HL-60 (cell line): Measurements from ENCODE around the gene PRLR.
"Not testable (repeated sequence)": the region's sequence is repeated elsewhere in the genome, so short reads cannot be mapped to it uniquely, and the experiment has no call there.

Source experiments
- DNase-seq, 2 experiments: peaks; one replicate each; pipeline ENCODE4 v3.0.0-alpha.2; 2010 to 2020; ENCODE audit warnings: low read depth in 1 of 2, low spot score in 1 of 2
- H3K27ac ChIP-seq: fragments of 250-450 bp; sonication (Bioruptor Pico); replicated peaks from 2 replicates; pipeline ENCODE4 v1.5.1; 2020; ENCODE audit warnings: mild to moderate bottlenecking, moderate library complexity
- H3K27me3 ChIP-seq: fragments of 250-450 bp; sonication (Bioruptor Pico); 2 replicates; pipeline ENCODE4 v1.5.1; 2021; ENCODE audit warnings: mild to moderate bottlenecking, moderate library complexity; ENCODE audit not compliant: insufficient read depth, poor library complexity, severe bottlenecking
- H3K4me3 ChIP-seq: replicated peaks from 2 replicates; pipeline ENCODE4 v1.5.1; 2011; ENCODE audit warnings: mild to moderate bottlenecking, control low read depth, low read length; ENCODE audit not compliant: insufficient read depth
- GABPA ChIP-seq: IDR thresholded peaks from 2 replicates; pipeline ENCODE4 v1.6.1; 2012; ENCODE audit warnings: low read depth
- POLR2AphosphoS5 ChIP-seq: IDR thresholded peaks from 2 replicates; pipeline ENCODE4 v1.6.1; 2012; ENCODE audit warnings: low read depth
- SPI1 ChIP-seq: IDR thresholded peaks from 2 replicates; pipeline ENCODE4 v1.6.1; 2012; ENCODE audit warnings: low read depth, mild to moderate bottlenecking, borderline replicate concordance
- TF ChIP-seq, protein P1 (sequence below): IDR thresholded peaks from one replicate; pipeline ENCODE4 v1.5.1; 2011; ENCODE audit warnings: low read length, control low read depth, inconsistent platforms; ENCODE audit not compliant: insufficient read depth
- TF ChIP-seq, protein P2 (sequence below): IDR thresholded peaks from 2 replicates; pipeline ENCODE4 v1.6.1; 2012; ENCODE audit warnings: low read depth; ENCODE audit not compliant: insufficient replicate concordance

Gene PRLR

DNA sequence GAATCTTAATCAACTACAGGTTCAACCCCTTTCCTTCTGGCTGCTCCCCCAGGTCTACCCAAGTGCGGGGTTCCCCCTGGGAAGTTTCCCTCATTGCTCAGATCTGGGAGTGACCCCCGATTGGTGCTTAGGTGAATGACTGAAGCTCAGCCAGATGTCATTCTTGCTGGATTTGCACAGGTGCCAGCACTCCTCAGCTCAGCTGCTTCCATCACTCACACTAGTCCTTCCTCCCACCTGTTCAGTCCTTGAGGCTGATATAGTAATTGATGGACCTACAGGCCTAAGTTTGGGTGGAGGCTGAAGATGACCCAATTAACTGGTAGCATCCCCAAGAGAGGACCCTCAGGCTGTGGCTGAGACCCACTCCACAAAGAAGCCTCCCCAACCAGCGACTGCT, 32.9 kb downstream of the PRLR start:
- Histone ChIP-seq H3K27me3 (no peaks in the 10 kb centered on the region), H3K27ac (no peak overlapping the region), H3K4me3 (no peak overlapping the region)
- no peak for DNase-seq
- TF ChIP-seq, protein P1, sequence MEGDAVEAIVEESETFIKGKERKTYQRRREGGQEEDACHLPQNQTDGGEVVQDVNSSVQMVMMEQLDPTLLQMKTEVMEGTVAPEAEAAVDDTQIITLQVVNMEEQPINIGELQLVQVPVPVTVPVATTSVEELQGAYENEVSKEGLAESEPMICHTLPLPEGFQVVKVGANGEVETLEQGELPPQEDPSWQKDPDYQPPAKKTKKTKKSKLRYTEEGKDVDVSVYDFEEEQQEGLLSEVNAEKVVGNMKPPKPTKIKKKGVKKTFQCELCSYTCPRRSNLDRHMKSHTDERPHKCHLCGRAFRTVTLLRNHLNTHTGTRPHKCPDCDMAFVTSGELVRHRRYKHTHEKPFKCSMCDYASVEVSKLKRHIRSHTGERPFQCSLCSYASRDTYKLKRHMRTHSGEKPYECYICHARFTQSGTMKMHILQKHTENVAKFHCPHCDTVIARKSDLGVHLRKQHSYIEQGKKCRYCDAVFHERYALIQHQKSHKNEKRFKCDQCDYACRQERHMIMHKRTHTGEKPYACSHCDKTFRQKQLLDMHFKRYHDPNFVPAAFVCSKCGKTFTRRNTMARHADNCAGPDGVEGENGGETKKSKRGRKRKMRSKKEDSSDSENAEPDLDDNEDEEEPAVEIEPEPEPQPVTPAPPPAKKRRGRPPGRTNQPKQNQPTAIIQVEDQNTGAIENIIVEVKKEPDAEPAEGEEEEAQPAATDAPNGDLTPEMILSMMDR: no peak
- no peak for TF ChIP-seq SPI1
- no peak for TF ChIP-seq GABPA
- TF ChIP-seq, protein P2, sequence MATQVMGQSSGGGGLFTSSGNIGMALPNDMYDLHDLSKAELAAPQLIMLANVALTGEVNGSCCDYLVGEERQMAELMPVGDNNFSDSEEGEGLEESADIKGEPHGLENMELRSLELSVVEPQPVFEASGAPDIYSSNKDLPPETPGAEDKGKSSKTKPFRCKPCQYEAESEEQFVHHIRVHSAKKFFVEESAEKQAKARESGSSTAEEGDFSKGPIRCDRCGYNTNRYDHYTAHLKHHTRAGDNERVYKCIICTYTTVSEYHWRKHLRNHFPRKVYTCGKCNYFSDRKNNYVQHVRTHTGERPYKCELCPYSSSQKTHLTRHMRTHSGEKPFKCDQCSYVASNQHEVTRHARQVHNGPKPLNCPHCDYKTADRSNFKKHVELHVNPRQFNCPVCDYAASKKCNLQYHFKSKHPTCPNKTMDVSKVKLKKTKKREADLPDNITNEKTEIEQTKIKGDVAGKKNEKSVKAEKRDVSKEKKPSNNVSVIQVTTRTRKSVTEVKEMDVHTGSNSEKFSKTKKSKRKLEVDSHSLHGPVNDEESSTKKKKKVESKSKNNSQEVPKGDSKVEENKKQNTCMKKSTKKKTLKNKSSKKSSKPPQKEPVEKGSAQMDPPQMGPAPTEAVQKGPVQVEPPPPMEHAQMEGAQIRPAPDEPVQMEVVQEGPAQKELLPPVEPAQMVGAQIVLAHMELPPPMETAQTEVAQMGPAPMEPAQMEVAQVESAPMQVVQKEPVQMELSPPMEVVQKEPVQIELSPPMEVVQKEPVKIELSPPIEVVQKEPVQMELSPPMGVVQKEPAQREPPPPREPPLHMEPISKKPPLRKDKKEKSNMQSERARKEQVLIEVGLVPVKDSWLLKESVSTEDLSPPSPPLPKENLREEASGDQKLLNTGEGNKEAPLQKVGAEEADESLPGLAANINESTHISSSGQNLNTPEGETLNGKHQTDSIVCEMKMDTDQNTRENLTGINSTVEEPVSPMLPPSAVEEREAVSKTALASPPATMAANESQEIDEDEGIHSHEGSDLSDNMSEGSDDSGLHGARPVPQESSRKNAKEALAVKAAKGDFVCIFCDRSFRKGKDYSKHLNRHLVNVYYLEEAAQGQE: no peak
- no peak for TF ChIP-seq POLR2AphosphoS5

GRCh38 chr5:35195472-35195852, 34.8 kb downstream of the PRLR start:
- no peak for TF ChIP-seq SPI1
- TF ChIP-seq, protein P1: no peak
- TF ChIP-seq, protein P2: no peak
- TF ChIP-seq GABPA: no peak
- TF ChIP-seq POLR2AphosphoS5: no peak

DNA sequence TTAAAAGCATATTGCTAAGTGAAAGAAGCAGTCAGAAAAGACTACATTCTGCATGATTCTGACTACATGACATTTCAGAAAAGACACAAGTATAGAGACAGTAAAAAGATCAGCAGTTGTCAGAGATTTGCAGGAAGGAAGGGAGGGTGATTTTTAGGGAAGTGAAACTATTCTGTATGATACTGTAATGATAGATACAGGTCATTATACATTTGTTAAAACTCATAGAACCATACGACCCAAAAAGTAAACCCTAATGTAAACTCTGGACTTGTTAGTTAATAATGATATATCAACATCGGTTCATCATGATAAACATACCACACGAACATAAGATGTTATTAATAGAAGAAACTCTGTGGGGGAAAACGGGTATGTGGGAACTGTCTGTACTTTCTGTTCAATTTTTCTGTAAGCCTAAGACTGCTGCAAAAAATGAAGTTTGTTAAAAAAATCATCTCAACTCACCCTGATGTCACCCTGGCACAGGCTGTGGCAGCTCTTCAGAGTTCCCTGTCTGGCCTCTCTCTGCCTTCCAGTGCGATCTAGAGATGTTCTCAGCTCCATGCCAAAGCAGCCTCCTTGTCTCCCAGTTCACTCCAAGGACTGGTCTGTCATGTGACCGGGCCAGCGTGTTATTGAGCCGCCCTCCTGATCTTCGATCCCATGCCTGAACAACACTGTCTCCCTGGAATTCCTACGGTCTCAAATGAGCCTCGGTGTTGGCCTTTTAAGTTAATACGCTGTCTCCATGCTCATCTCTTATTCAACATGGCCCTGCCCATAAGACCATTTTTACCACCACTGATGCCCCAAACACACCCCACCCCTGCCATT, 35.4 kb downstream of the PRLR start:
- DNase-seq: no peak
- no peak overlapping the region for H3K4me3 ChIP-seq
- TF ChIP-seq SPI1 (peak; percentile 65), GABPA (no peak), POLR2AphosphoS5 (no peak)
- TF ChIP-seq, protein P1: no peak
- no peak overlapping the region for H3K27ac ChIP-seq
- no peaks in the 10 kb centered on the region for H3K27me3 ChIP-seq

More at GRCh38 chr5:35195472-35195852, 34.8 kb downstream of the PRLR start:
- Histone ChIP-seq H3K27me3 (no peaks in the 10 kb centered on the region), H3K27ac (no peak overlapping the region), H3K4me3 (no peak overlapping the region)
- DNase-seq: no peak

- no peaks in the 10 kb centered on the region for H3K27me3 ChIP-seq
- TF ChIP-seq POLR2AphosphoS5 (no peak), GABPA (no peak), SPI1 (no peak)
- TF ChIP-seq, protein P2: no peak
- TF ChIP-seq, protein P1: no peak
- no peak for DNase-seq
Observed at GRCh38 chr5:35192506-35192905, 37.8 kb downstream of the PRLR start.

GRCh38 chr5:35189801-35190200, 40.5 kb downstream of the PRLR start:
- H3K4me3 ChIP-seq, H3K27me3 ChIP-seq, DNase-seq: not testable (repeated sequence)

More at GRCh38 chr5:35192506-35192905, 37.8 kb downstream of the PRLR start:
- Histone ChIP-seq H3K4me3 (no peak overlapping the region), H3K27ac (no peak overlapping the region)

More at GRCh38 chr5:35189801-35190200, 40.5 kb downstream of the PRLR start:
- H3K27ac ChIP-seq: not testable (repeated sequence)
